Neural progenitor cell (in vitro differentiated cells): ENCODE results near the gene ADRB1. TPM values are rescaled to one million over a fixed set of nuclear protein-coding genes. Genes with fewer than 3 reads are reported as not detected.
A peak's percentile ranks its signal among the peaks of the same experiment; 100 is the strongest.

Source experiments
- DNase-seq: peaks from one replicate; pipeline ENCODE4 v3.0.0-alpha.2; 2016; ENCODE audit warnings: low spot score
- H2AFZ ChIP-seq: fragments of 200-600 bp; sonication (generic); replicated peaks from 2 replicates; pipeline ENCODE4 v1.6.1; 2016; ENCODE audit warnings: antibody characterized with exemption
- H3F3A ChIP-seq: fragments of 200-600 bp; sonication (generic); 2 replicates; pipeline ENCODE4 v1.6.1; 2016; ENCODE audit warnings: antibody characterized with exemption, low read depth
- H3K27ac ChIP-seq: fragments of 200-600 bp; sonication (generic); 2 replicates; pipeline ENCODE4 v1.5.1; 2016; ENCODE audit warnings: mild to moderate bottlenecking
- H3K27me3 ChIP-seq: fragments of 200-600 bp; sonication (generic); 2 replicates; pipeline ENCODE4 v1.6.1; 2016; ENCODE audit warnings: mild to moderate bottlenecking, moderate library complexity
- H3K36me3 ChIP-seq: fragments of 200-600 bp; sonication (generic); 2 replicates; pipeline ENCODE4 v1.5.1; 2016
- H3K4me1 ChIP-seq: fragments of 200-600 bp; sonication (generic); 2 replicates; pipeline ENCODE4 v1.6.1; 2016; ENCODE audit warnings: mixed run types
- H3K4me2 ChIP-seq: fragments of 200-600 bp; sonication (generic); 2 replicates; pipeline ENCODE4 v1.6.1; 2016
- H3K4me3 ChIP-seq: fragments of 200-600 bp; sonication (generic); 2 replicates; pipeline ENCODE4 v1.5.1; 2016
- H3K79me2 ChIP-seq: fragments of 200-600 bp; sonication (generic); 2 replicates; pipeline ENCODE4 v1.6.1; 2016; ENCODE audit warnings: low read depth
- H3K9ac ChIP-seq: fragments of 200-600 bp; sonication (generic); 2 replicates; pipeline ENCODE4 v1.6.1; 2016
- H3K9me3 ChIP-seq: fragments of 200-600 bp; sonication (generic); 2 replicates; pipeline ENCODE4 v1.5.1; 2016; ENCODE audit warnings: low read depth
- H4K20me1 ChIP-seq: fragments of 200-600 bp; sonication (generic); 2 replicates; pipeline ENCODE4 v1.6.1; 2016; ENCODE audit warnings: low read depth
- H3K27ac Mint-ChIP-seq: 3 replicates; pipeline ENCODE4 v1.8.0; 2021; ENCODE audit warnings: mixed read lengths
- H3K27me3 Mint-ChIP-seq: 2 replicates; pipeline ENCODE4 v1.8.0; 2022; ENCODE audit warnings: low read depth, mild to moderate bottlenecking, inconsistent platforms, moderate library complexity, mixed read lengths; ENCODE audit not compliant: insufficient read depth
- H3K36me3 Mint-ChIP-seq: 3 replicates; pipeline ENCODE4 v1.8.0; 2021; ENCODE audit warnings: mixed read lengths
- H3K4me1 Mint-ChIP-seq: 3 replicates; pipeline ENCODE4 v1.8.0; 2021; ENCODE audit warnings: mixed read lengths
- H3K4me3 Mint-ChIP-seq: 3 replicates; pipeline ENCODE4 v1.8.0; 2021; ENCODE audit warnings: mild to moderate bottlenecking, moderate library complexity, mixed read lengths
- H3K9me3 Mint-ChIP-seq: 3 replicates; pipeline ENCODE4 v1.8.0; 2020; ENCODE audit warnings: mixed read lengths
- EZH2 ChIP-seq: fragments of 200-600 bp; sonication (generic); IDR thresholded peaks from 2 replicates; pipeline ENCODE4 v1.6.1; 2017; ENCODE audit warnings: antibody characterized with exemption, mild to moderate bottlenecking, moderate library complexity
- EZH2phosphoT487 ChIP-seq: fragments of 200-600 bp; sonication (generic); IDR thresholded peaks from 2 replicates; pipeline ENCODE4 v1.6.1; 2017; ENCODE audit warnings: antibody characterized with exemption
- total RNA-seq: library from RNA; depleted of rRNA; stranded (reverse); fragments of >200 nt; gene quantifications from 2 replicates; pipeline ENCODE4 v1.2.3, GENCODE V29; 2015; ENCODE audit warnings: low replicate concordance
- TF ChIP-seq, protein P1 (sequence below): fragments of 200-600 bp; sonication (generic); IDR thresholded peaks from 2 replicates; pipeline ENCODE4 v1.5.1; 2017; ENCODE audit warnings: antibody characterized with exemption, mild to moderate bottlenecking

Gene ADRB1
- total RNA-seq, 1 donor from 2014 or later: not detected

DNA sequence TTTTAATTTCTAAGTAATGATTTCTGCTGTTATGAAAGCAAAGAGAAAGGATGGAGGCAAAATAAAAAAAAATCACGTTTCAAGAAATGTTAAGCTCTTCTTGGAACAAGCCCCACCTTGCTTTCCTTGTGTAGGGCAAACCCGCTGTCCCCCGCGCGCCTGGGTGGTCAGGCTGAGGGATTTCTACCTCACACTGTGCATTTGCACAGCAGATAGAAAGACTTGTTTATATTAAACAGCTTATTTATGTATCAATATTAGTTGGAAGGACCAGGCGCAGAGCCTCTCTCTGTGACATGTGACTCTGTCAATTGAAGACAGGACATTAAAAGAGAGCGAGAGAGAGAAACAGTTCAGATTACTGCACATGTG lies 2.4 kb downstream of the ADRB1 start:
- peak overlapping the region; percentile 42 for H3K4me3 Mint-ChIP-seq
- peak; percentile 32 for DNase-seq
- Histone ChIP-seq H3K36me3 (no peaks in the 10 kb centered on the region), H3F3A (peaks cover 9% of the 10 kb centered on the region), H4K20me1 (peaks cover 20% of the 10 kb centered on the region), H2AFZ (no peak overlapping the region), H3K4me1 (peaks cover 5% of the 10 kb centered on the region), H3K27me3 (peaks cover 98% of the 10 kb centered on the region), H3K79me2 (no peaks in the 10 kb centered on the region), H3K9ac (no peak overlapping the region), H3K4me2 (no peak overlapping the region), H3K27ac (no peak overlapping the region), H3K4me3 (no peak overlapping the region), H3K9me3 (no peaks in the 10 kb centered on the region)
- H3K9me3 Mint-ChIP-seq: peaks cover 3% of the 10 kb centered on the region
- no peak for TF ChIP-seq EZH2
- TF ChIP-seq EZH2phosphoT487: no peak
- TF ChIP-seq, protein P1, sequence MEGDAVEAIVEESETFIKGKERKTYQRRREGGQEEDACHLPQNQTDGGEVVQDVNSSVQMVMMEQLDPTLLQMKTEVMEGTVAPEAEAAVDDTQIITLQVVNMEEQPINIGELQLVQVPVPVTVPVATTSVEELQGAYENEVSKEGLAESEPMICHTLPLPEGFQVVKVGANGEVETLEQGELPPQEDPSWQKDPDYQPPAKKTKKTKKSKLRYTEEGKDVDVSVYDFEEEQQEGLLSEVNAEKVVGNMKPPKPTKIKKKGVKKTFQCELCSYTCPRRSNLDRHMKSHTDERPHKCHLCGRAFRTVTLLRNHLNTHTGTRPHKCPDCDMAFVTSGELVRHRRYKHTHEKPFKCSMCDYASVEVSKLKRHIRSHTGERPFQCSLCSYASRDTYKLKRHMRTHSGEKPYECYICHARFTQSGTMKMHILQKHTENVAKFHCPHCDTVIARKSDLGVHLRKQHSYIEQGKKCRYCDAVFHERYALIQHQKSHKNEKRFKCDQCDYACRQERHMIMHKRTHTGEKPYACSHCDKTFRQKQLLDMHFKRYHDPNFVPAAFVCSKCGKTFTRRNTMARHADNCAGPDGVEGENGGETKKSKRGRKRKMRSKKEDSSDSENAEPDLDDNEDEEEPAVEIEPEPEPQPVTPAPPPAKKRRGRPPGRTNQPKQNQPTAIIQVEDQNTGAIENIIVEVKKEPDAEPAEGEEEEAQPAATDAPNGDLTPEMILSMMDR: no peak
- H3K27me3 Mint-ChIP-seq: peaks cover 59% of the 10 kb centered on the region
- H3K36me3 Mint-ChIP-seq: no peaks in the 10 kb centered on the region
- H3K4me1 Mint-ChIP-seq: peaks cover 13% of the 10 kb centered on the region
- no peak overlapping the region for H3K27ac Mint-ChIP-seq

DNA sequence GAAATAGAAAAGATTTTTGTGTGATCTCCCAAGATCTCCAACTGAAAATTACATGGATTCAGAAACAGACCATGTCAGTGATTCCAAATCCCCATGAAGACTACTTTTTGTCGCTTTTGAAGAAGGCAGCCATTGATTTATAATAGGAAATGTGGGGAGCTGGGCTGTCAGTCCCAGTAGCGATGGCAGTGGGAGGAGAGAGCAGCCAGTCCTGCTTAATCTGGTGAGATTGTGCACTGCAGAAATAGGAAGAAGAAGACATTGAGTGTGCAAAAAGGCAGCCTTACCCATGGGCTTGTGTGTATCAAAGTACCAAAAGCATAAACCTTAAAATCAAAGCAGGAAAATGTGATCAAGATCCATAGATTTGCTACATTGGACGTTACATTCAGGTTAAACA lies 4.8 kb downstream of the ADRB1 start:
- H3K9me3 Mint-ChIP-seq: no peaks in the 10 kb centered on the region
- no peak overlapping the region for H3K4me3 Mint-ChIP-seq
- H3K36me3 ChIP-seq: no peaks in the 10 kb centered on the region
- H3F3A ChIP-seq: no peaks in the 10 kb centered on the region
- no peak overlapping the region for H3K4me2 ChIP-seq
- H3K4me1 ChIP-seq: no peaks in the 10 kb centered on the region
- H3K36me3 Mint-ChIP-seq: no peaks in the 10 kb centered on the region
- peaks cover 14% of the 10 kb centered on the region for H4K20me1 ChIP-seq
- H3K79me2 ChIP-seq: no peaks in the 10 kb centered on the region
- TF ChIP-seq, protein P1: no peak
- TF ChIP-seq EZH2phosphoT487: no peak
- TF ChIP-seq EZH2: no peak
- no peak overlapping the region for H3K4me3 ChIP-seq
- H3K9ac ChIP-seq: no peak overlapping the region
- H3K27ac ChIP-seq: no peak overlapping the region
- peaks cover 82% of the 10 kb centered on the region for H3K27me3 ChIP-seq
- no peaks in the 10 kb centered on the region for H3K9me3 ChIP-seq
- no peak overlapping the region for H3K27ac Mint-ChIP-seq
- H3K4me1 Mint-ChIP-seq: peaks cover 11% of the 10 kb centered on the region
- no peak for DNase-seq
- H3K27me3 Mint-ChIP-seq: peaks cover 39% of the 10 kb centered on the region
- no peak overlapping the region for H2AFZ ChIP-seq

DNA sequence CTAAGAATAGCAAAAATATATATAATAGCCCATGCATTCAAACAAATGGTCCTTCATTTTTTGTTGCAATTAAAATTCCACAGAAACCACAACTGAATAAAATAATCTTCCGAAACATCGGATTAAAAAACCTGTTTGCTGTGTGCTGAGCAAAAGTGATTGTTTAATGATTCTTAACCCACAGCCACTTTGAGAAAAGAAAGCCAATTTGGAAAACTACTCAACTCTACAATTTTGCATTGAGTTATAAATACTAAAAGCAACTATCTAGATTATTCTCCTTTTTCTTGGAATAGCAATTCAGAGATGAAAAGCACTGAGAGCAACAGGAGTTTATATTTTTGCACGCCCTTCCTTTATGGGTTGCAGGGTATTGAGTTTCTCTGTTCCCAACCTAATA lies 8.0 kb downstream of the ADRB1 start:
- H3K27me3 ChIP-seq: peaks cover 50% of the 10 kb centered on the region
- no peak overlapping the region for H3K4me3 Mint-ChIP-seq
- H3K9me3 ChIP-seq: no peaks in the 10 kb centered on the region
- TF ChIP-seq EZH2 (no peak), EZH2phosphoT487 (no peak)
- TF ChIP-seq, protein P1: no peak
- H3K9me3 Mint-ChIP-seq: no peaks in the 10 kb centered on the region
- no peak overlapping the region for H3K4me2 ChIP-seq
- no peak overlapping the region for H3K27ac ChIP-seq
- no peaks in the 10 kb centered on the region for H3F3A ChIP-seq
- peaks cover 4% of the 10 kb centered on the region for H3K4me1 Mint-ChIP-seq
- no peak overlapping the region for H3K9ac ChIP-seq
- H3K27me3 Mint-ChIP-seq: peaks cover 20% of the 10 kb centered on the region
- no peak overlapping the region for H2AFZ ChIP-seq
- H3K4me1 ChIP-seq: no peaks in the 10 kb centered on the region
- no peak for DNase-seq
- H3K79me2 ChIP-seq: no peaks in the 10 kb centered on the region
- no peaks in the 10 kb centered on the region for H3K36me3 ChIP-seq
- no peak overlapping the region for H3K27ac Mint-ChIP-seq
- H3K4me3 ChIP-seq: no peak overlapping the region
- H3K36me3 Mint-ChIP-seq: no peaks in the 10 kb centered on the region
- no peaks in the 10 kb centered on the region for H4K20me1 ChIP-seq

DNA sequence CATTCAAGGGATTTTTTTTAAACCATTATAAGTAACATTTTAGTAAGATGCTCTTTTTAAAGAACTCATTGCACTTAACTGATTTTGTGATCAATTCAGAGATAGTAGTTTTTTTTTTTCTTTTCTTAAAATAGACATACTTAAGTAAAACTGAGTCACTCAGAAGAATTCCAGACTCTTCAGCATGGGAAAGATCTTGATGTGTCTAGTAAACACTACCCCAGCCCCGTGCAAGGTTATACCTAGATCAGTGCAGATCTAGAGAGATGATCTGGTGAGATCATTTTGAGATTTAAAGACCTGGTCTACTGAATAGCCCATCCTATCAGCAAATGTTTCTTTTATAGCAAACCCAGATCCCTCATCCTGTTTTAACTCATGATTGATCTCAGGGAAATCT lies 8.6 kb downstream of the ADRB1 start:
- H3K27ac Mint-ChIP-seq: no peak overlapping the region
- Histone ChIP-seq H2AFZ (no peak overlapping the region), H3F3A (no peaks in the 10 kb centered on the region), H3K4me1 (no peaks in the 10 kb centered on the region), H3K79me2 (no peaks in the 10 kb centered on the region), H3K36me3 (no peaks in the 10 kb centered on the region), H3K4me3 (no peak overlapping the region), H3K27me3 (peaks cover 44% of the 10 kb centered on the region), H4K20me1 (no peaks in the 10 kb centered on the region), H3K9ac (no peak overlapping the region), H3K27ac (no peak overlapping the region), H3K9me3 (no peaks in the 10 kb centered on the region), H3K4me2 (no peak overlapping the region)
- no peak overlapping the region for H3K4me3 Mint-ChIP-seq
- no peaks in the 10 kb centered on the region for H3K9me3 Mint-ChIP-seq
- TF ChIP-seq, protein P1: no peak
- TF ChIP-seq EZH2phosphoT487 (no peak), EZH2 (no peak)
- H3K27me3 Mint-ChIP-seq: peaks cover 18% of the 10 kb centered on the region
- peaks cover 4% of the 10 kb centered on the region for H3K4me1 Mint-ChIP-seq
- DNase-seq: no peak
- H3K36me3 Mint-ChIP-seq: no peaks in the 10 kb centered on the region
